NCI-H2081 treated with DMSO at 0.1 percent for 48 hours (cell line): ENCODE data around the gene LMF1.

ENCODE experiments used
- DNase-seq: peaks from one replicate; lab custom pipeline; 2025; lab: John Stamatoyannopoulos, UW

LMF1 gene

DNA sequence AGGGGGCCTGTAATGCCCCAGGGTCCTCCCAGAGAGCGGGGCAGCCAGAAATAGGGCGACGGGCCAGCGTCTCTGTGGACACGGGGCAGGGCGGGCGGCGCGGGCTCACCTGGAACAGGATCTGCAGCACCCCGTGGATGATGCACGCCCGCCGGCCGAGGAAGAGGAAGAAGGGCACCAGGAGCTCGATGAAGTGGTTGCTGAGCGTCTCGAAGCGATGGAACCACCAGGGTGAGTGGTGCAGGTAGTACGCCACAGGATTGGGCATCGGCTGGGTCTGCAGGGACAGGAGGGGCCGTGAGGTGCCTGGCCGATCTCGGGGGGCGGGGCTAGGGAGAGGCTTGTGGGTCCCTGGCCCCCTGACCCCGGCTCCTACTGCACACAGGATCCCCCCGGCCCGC is 91.3 kb downstream of the LMF1 start:
- DNase-seq = no peak

DNA sequence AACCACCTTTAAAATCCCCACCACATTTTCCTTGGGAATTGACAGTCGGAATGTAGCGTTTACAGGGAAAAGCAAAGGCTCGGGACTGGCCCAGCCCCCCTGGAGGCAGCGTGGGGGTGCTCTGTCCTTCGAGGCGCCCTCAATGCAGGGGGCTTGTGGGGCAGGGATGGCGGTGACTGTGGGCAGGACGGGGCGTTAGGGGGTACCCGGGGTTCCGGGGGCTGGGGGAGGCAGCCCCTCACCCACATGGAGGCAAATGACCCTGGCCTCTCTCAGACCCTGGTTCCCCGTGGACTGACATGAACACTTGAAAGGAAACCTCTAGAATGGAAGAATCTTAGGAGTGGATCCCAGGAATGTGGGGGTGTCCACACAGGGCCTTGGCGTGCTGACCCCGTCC is 91.9 kb downstream of the LMF1 start:
- DNase-seq = no peak

DNA sequence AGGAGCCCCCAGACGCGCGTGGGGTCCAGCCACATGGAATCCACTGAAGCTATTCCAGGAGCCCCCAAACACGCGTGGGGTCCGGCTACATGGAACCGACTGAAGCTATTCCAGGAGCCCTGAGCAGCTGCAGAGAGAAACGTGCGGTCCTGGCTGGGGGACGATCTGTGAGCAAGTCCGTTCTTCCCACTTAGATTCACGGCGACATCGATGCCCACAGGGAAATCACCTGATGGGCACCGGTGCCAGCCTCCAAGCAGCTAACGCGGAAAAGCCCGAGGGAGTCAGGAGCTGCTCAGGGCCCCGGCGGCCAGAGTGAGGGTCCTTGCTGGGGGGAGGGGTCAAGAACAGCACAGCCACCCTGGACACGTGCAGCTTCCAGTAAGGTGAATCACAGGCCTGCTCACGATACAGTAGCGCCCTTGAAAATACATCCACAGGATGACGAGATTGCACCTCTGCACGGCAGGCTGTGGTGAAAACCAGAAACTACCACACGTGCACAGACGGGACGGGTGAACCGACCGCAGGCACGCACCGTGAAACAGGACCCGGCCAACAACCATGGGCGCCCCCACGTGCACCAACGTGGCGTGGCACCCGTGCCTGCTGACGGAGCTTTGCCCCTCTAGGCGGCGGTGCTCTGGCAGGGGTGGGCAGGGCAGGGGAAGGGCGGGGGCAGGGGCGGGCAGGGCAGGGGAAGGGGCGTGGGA is 92.6 kb downstream of the LMF1 start:
- DNase-seq = no peak

DNA sequence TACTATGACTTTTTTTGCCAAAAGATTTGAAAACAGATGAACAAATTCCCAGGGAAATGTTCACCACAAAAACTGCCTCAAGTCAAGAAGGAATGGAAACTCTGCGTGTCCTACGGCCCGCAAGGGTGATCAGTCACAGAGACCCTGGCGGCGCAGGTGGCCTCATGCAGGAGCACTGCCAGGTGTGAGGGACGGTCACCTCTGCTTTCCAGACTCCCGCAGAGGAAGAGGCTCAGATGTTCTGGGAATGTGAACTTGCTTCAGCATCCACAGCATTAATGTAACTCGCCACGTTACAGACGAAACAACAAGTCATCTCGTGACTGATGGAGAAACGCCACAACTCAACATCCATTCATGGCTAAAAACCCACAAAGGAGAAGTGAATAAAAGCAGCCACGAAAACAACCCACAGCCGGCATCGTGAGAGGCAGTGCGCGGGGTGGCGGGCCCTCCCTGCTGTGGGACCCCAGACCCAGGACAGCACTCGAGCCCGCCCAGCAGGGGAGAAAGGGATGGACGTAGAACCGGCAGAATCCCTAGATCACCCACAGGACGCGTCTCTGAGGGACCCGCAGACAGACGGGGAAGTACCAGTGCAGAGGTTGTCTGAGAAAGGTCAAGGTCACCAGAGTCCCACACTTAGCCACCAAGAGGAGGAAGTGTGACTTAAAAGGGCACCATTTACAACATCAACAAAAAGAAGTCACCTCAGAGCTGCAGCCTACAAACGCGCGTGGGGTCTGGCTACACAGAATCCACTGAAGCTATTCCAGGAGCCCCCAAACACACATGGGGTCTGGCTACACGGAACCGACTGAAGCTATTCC is 93.3 kb downstream of the LMF1 start:
- DNase-seq = no peak

DNA sequence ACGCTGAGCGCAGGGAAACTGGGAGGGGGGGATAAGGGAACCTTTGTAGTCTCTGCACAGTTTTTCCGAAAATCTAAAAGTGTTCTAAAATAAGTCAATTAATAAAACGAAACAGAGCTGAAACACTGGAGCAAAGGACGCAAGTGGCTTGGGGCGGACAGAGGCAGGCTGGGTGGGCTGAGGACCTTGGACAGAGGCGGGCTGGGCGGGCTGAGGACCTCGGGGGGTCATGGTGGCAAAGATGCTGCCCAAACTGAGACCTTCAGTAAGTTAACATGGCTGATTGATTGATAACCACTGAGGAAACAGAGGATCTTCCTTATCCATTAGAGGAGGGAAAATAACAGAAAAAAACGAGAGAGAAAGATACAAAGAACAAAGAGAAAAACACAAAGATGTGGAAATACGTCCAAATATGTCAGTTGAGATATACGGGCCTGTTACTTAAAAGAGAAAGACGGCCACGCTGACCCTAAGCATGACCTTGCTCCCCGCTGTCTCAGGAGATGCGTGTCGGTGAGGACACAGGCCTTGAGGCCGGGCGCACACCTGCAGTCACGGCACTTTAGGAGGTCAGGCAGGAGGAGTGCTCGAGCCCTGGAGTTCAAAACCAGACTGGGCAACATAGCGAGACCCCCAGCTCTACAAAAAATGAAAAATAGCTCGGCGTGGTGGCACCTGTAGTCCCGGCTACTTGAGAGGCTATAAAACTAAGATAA is 94.1 kb downstream of the LMF1 start:
- no peak for DNase-seq

DNA sequence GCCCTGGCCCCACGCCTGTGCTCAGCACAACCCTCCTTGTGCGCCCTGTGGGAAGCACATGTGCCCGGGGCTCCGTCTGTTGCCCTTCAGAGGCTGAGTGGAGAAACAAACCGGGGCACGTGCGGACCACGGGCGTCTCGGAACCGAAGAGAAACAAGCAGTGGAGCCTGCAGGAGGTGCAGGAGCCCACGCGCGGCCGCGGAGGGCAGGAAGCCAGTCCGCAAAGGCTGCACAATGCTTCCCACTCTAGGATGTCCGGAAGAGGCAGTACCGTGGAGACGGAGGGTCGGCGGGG is 94.8 kb downstream of the LMF1 start:
- no peak for DNase-seq

DNA sequence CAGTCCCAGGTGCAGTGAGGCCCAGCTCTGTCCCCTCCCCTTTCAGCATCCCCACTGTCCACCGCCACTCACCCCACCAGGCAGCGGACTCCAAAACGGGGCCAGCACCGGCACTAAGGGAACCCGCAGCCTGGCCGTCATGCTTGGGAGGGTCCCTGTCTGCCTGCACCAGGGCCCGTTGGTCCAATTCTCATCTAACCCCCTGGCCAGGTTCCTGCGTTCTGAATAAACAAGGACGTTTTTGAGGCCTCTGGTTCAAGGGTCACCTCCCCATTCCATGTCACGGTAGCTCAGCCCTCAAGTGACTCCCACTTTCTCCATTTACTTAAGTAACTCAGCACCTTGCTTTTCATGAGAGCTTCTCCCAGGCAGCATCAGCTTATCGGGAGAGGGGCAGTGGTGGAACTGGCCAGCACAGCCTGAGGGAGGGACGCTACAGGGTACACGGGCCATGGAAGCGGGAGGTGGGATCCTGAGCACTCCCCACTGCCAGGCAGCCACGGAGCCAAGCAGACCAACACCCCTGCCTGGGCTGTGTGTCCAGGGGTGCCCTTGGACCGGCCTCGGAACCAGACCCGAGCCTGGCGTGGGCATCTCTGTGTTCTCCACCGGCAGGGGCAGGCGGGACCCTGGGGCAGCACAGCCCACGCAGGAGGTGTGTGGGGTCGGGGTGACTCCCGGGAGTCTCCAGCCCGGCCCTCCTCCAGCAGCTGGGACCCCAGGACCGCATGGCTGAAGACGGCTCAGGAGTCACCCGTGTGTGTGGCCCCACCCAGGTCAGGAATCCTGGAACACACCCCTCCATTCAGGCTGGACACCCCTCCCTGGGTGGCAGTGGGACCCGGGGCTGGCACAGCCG is 95.4 kb downstream of the LMF1 start:
- no peak for DNase-seq

DNA sequence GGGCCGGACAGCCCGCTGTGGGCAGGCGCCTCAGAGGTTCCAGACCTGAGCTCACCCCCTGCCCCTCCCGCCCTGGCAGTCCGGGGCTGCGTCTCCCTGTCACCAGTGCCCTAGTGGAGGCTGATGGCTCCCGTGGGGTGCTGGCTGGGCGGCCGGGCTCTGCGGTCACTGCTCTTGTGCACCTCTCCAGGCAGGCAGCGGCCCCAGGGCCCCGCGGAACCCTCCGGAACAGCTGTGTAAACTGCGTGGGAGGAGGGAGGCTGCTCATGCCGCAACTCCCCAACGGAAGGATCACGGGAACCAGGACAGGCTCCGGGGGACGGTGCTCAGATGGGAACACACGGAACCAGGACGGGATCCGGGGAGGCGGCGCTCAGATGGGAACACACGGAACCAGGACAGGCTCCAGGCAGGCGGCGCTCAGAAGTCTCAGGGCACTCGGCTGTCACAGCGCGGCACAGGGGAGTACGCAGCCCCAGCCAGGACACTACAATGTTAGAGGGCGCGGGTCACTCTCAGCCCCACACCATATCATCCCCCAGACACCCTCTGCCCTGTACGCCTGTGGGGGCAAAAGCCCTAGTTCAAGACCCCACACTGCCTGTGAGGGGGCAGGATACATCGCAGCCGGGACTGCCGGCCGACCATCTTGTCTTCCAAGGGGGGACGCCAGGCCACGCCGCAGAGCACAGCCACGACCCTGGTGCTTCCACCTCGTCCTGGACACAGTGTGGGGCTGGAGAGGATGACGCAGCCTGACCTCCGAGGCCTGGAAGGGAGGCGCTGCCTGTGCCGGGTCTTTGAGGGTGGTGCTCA is 96.2 kb downstream of the LMF1 start:
- DNase-seq = no peak

DNA sequence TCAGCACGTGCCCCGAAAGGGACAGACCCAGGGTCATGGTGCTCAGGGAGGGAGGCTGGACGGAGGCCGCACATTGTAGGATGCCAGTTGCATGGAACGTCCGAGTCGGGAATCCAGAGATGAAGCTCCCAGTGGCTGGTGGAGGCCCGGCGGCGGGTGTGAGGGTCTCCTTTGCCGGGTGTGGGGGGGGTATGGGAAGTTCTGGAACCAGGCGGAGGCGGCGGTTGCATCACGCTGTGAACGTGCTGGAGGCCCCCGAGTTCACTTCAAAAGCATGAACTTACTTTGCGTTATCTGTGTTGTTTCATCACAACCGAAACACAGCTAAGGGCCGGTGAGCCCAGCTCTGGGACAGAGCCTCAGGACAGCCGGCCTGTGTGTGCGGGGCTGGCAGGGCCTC is 96.9 kb downstream of the LMF1 start:
- DNase-seq = no peak

DNA sequence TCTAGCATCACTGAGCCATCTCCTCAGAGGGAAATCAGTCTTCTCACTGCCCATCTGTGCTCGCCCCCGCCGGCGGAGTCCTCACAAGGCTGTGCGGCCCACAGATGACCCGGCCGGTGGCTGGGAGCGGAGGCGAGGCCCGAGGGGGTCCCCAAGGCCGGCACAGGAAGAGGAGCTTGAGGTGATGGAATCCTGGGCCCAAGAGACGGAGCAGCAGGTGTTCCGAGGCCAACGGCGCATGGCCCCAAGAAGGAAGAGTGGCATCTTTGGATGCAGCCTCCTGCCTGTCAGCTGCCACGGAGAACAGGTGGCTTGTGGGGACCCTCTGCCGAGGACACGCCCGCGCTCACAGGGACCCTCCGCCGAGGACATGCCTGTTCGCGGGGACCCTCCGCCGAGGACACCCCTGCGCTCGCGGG is 97.5 kb downstream of the LMF1 start:
- no peak for DNase-seq

DNA sequence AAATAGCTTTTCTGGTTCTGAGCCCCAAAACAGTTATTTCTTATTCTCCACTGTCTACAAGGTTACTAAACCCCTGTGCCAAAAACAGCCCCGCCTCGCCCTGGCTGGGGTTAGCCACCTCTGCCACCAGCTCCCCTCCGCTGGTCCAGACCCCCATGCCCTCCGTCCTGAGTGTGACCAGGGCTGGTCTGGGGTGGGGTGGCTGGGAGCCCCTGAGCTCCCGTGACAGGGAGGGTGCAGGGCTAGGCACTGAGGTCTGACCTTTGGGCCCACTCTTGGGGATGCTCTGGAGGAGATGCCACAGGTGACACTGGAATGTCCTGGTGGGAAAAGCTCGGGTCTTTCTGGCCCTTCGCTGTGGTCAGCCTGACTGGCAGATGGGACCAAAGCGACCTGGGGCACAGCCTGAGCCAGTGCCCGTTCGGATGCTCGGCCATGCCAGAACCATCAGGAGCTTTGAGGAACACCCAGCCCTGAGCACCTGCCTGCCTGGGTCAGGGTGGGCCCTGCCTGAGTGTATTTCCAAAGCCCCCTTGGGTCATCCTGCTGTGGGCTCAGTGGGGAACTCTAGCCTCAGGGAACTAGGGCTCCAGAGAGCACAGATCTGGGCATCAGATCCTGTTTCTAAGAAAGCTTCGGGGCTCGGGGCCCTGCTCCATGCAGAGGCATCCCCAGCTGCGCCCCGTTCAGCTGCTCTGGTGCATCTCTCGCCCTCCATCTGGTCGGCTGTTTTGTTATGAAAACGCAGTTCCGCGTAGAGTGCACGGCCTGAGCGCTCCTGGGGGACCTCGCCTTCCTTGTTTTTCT is 98.1 kb downstream of the LMF1 start:
- no peak for DNase-seq

DNA sequence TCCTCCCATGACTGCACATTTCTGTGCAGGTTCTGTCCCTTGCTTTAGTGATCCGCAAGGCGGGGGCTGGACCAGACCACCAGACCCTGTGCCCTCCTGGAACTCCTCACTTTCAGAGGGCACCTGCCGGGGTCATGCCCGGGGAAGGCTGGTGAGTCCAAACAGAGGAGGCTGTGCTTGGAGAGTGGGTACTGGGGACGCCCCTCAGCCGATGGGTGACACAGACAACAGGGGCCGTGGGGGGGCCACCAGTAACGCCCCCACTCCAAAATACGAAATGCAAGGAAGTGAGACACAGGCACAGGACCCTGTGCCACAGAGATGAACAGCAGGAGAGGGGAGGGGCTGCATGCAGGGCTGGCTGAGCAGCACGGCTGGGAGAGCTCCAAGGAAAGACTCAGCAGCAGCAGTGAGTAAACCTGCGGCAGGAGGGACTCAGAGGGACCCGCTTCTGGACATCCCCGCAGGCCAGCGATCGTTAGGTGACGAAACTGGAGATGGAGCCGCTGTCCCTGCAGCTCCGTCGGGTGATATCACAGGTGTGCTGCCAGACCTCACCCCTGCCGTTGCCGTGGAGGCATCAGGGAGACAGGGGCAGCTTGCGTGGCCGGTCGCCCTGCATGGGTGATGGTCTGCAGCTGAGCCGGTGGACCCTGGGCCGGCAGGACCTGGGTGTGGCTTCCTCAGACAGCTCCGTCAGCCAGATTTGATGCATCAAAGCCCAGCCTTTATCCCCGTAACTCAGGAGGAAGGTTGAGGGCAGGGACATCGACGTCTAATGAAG is 99.0 kb downstream of the LMF1 start:
- DNase-seq = no peak

DNA sequence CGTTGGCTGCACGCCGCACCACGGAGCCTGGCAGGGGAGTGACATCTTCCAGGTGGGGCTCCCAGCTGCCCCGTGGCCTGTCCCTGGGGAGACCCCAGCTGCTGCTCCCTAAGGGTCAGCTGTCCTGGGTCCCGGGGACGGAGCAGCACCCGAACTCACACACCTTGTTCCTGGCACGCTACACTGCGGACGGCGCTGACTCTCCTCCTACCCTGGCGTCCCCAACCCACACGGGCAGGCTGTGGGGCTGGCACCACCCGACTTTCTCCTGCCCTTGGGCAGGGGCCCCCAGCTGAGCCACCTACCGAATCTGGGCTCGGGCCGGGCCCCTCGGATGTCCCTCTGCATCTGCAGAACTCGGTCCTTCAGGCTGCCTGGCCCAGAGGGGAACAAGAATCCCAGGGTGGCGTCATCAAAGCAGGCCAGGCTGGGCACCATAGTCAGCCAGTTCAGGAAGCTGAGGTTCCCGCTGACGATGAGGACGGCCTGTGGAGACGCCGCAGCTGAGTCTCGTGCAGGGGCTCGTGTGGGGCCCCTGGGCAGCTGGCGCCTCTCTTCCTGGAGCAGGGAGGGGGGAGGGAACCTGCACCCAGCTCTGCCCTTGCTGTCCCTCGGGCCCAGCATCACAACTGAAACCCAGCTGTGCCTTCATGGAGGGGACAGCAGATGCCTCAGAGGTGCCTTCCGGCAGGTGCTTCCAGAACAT is 99.8 kb downstream of the LMF1 start:
- DNase-seq = no peak

DNA sequence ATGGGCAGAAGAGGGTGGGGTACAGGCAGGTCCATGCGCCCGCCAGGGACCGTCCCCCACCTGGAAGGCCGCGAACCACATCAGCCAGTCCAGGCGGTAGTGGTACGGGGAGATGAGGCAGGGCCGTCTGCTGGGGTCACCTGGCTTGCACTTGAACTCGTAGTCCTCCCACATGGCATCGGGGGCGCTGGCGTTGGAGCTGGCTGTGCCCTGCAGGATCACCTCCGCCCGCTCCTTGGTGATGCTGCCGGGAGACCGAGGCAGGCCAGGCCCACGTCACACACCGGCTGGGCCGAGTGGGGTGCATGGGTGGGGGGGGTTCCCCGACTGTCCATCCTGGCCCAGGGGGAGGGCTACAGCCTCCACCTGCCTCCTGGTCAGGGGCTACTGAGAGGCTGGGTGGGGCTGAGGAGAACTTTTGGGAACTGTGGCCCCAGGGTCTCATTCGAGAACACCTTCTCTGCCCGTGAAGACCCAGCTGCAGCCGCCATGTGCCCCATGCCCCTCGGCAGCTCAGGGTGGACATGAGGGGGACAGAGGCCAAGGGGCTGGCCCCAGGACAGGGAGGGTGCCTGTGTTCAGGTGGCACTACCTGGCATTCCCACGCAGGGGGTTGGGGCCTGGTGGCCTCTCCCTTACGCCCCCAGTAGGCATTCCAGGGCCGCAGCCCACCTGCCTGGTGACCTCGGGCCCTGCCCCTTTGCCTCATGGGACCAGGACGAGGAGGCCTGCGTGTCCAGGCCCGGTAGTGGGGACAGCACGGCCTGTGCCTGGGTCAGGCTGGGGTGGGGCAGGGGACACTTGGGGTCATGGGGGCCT is 100.8 kb downstream of the LMF1 start:
- no peak for DNase-seq

DNA sequence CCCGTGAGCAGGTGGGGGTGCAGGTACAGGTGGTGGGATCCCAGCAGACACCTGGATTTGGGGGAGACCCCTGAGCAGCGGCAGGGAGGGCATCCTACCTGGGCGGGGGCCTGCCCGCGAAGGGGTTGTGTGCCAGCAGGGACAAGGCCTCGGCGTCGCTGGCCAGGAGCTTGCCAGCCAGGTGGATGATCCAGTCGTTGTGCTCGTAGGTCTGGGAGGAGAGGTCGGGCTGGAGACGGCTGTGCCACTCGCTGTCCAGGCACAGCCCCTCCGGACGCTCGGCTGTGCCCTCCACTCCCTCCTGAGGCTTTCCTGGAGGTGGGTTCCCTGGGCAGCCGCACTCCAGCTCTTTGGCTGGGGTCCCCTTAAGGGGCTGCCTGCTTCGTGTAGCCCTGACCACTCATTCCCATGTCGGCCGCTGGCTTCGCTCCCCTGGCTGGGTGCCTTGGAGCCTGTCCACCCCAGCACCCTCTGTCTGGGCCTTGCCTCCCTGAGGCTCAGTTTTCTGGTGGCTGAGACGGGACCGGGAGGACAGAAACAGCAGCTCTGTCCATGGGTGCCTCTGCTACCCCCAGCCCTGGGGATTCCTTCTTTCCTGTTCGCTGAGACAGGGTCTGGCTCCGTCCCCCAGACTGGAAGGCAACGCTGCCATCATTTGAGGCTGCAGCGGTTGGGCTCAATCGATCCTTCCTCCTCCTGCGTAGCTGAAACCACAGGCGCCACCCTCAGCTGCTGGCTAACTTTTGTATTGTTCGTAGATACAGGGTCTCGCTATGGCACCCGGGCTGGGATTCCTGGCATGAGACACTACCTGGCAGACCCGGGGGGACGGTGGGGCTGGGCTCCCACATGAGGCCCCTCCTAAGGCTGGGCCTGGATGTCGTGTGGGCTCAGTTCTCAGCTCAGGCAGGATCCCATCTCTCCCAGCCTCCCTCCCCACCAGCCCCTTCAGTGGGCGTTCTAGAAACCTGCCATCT is 101.7 kb downstream of the LMF1 start:
- DNase-seq = no peak

DNA sequence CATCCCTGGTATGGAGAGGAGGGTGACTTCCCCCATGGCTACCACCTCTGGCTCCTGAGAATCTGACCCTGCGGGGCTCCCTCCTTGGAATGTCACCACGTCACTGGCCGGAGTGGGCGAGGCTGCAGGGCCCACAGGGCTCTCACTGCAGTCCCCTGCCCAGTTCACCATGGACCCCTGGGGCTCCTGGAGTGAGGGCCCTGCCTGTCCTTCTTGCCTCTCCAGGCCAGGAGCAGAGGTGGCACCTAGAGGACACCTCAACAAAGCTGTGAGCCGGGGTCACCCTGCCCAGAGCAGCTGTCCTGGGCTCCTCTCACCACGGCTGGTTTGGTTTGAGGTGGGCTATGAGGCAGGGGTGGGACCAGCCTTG is 102.4 kb downstream of the LMF1 start:
- no peak for DNase-seq
